HG03558 (cell line): ENCODE results near the gene CDH23.

Experiments used
- ATAC-seq: cut with Tn5 transposase; IDR thresholded peaks from one replicate; pipeline ENCODE4 v1.9.1; 2021; ENCODE audit warnings: moderate number of reproducible peaks; ENCODE audit not compliant: unreplicated experiment; ENCODE audit errors: extremely low read depth

Gene CDH23

GRCh38 chr10:71608819-71609768 lies 212.4 kb downstream of the CDH23 start:
- no peak for ATAC-seq

- no peak for ATAC-seq
These were observed 213.9 kb downstream of the CDH23 start for GRCh38 chr10:71610651-71611050.

DNA sequence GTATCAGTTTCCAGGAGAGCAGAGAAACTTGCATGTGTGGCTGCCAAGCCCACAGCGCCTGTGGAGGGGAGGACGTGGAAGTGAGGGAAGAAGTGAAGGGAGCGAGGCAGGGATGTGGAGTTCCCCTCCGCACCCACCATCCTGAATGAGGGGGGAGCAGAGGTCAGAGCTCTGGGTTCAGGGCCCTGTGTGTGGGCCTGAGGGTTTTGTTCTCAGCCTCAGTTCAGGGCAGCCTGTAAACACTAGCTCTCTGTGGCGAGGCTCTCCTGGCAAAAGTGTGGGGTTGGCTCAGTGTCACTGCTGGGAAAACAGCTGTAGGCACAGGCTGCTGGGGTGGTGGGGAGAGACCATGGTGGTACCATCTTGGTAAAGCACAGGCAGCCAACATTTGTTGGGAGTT lies 214.4 kb downstream of the CDH23 start:
- no peak for ATAC-seq

- no peak for ATAC-seq
These were observed 215.1 kb downstream of the CDH23 start for GRCh38 chr10:71611709-71612422.

GRCh38 chr10:71613261-71613777 lies 216.6 kb downstream of the CDH23 start:
- ATAC-seq = no peak

GRCh38 chr10:71613877-71614276 lies 217.2 kb downstream of the CDH23 start:
- ATAC-seq = no peak

DNA sequence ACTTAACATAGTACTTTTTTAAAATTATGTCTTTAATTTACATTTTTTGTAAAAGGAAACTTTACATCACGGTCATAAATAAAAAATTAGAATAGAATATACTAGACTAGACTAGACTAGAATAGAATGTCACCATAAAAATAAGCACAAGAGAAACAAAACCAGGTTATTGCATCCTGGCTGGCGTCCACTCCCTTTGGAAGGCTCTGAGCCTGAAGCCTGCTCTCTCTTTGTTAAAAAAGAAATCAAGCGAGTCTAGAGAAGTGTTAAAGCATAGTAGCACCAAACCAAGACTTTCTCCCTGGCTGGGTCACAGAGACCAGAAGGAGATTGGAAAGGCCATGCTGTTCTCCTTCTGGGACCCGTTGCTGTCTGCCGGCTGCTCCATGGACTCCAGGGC lies 218.2 kb downstream of the CDH23 start:
- no peak for ATAC-seq

DNA sequence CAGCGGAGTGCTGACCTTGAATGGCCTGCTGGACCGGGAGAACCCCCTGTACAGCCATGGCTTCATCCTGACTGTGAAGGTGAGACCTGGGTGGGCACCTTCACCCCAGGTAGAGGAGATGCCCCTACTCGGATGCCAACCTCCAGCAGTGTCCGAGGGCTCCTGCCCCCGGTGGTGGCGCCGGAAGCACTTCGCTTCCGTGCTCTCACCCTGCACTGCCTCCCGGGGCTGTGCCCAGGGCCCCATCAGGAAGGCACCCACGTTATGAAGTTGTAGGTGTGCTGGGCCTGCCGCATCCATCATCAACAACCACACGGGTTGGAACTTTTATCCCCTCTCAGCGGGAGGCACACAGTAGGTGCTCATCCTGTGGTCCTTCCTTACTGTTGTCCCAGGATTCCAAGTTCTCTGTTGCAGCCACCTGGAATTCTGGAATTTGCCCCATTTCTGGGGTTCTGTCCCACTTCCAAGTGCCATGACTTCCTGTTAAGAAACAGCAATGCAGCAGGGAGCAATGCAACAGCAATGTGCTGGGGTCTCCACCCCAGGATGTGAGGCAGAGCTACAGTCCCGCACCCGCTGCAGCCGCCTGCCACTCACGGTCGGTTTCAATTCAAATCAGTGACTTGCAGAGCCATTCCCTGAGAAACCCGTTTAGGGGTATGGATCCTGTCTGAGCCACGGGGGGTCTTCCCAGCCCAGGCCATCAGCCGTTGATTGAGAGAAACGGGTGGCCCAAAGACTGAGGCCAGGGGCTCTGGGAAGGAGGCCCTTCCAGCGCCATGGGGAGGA lies 219.0 kb downstream of the CDH23 start:
- ATAC-seq = no peak

DNA sequence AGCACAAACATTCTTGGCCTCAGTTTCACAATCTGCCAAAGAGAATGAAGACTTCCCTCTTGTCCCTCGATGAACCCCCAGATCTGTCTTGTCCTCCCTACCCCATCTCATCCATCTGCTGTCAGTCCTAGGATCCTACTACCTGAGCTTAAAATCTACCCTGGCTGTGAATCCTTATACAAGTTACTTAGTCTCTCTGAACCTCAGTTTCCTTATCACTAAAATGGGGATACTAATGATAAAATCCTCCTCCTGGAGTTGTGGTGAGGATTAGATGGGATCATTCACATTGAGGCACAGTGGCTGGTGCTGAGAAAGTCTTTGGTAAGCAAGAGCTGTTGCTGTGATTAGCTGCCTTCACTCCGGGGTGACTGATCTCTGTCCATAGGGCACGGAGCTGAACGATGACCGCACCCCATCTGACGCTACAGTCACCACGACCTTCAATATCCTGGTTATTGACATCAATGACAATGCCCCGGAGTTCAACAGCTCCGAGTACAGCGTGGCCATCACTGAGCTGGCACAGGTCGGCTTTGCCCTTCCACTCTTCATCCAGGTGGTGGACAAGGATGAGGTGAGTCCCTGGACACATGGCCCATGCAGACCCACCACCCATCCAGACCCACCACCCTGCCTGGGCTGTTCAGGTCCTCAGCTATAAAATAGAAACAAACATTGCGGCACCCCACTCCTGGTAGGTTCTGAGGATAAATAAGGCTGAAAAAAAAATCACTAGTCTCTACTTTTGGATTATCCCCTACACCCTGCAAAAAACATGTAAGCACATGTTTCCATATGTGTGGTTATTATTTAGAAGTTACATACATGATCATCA lies 220.3 kb downstream of the CDH23 start:
- no peak for ATAC-seq

GRCh38 chr10:71618176-71618575 lies 221.5 kb downstream of the CDH23 start:
- ATAC-seq = no peak

- ATAC-seq = no peak
These were observed 221.9 kb downstream of the CDH23 start for GRCh38 chr10:71618598-71618997.

GRCh38 chr10:71620642-71621041 lies 223.9 kb downstream of the CDH23 start:
- ATAC-seq = no peak

GRCh38 chr10:71621231-71622153 lies 224.8 kb downstream of the CDH23 start:
- ATAC-seq = no peak

GRCh38 chr10:71622154-71622526 lies 225.4 kb downstream of the CDH23 start:
- ATAC-seq = no peak

- ATAC-seq = no peak
These were observed 225.9 kb downstream of the CDH23 start for GRCh38 chr10:71622616-71623015.

GRCh38 chr10:71623098-71623985 lies 226.6 kb downstream of the CDH23 start:
- ATAC-seq = no peak

DNA sequence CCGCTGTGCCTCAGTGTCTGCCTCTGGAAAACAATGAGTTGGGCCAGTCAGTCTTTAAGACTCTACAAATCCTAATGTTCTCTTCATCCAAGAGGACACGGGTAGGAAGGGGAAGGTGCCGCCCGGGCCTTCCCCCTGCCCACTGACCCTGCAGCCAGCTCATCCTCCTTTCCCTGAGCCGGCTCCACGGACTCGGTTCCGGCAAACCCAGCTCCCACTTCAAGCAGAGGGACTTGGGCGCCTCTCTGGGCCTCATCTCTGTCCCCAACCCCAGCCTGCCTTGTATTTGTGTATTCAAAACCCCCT lies 227.2 kb downstream of the CDH23 start:
- ATAC-seq = no peak
